Dendritic cell treated with granulocyte-macrophage colony-stimulating factor and Interleukin-4, amounts not matched to agents 40 ng/mL and 50 ng/mL, for 4 days (primary cell): ENCODE measurements around the gene DAB1.

Experiments used
- H3K27ac Mint-ChIP-seq: one replicate; pipeline ENCODE4 v1.8.0; 2022; ENCODE audit warnings: mild to moderate bottlenecking, mixed read lengths
- H3K27me3 Mint-ChIP-seq: one replicate; pipeline ENCODE4 v1.8.0; 2022; ENCODE audit warnings: mild to moderate bottlenecking, mixed read lengths
- H3K36me3 Mint-ChIP-seq: one replicate; pipeline ENCODE4 v1.8.0; 2022; ENCODE audit warnings: low read depth, mixed read lengths
- H3K4me1 Mint-ChIP-seq: one replicate; pipeline ENCODE4 v1.8.0; 2022; ENCODE audit warnings: low read depth, mixed read lengths
- H3K4me3 Mint-ChIP-seq: one replicate; pipeline ENCODE4 v1.8.0; 2022; ENCODE audit warnings: mild to moderate bottlenecking, moderate library complexity, mixed read lengths
- H3K9me3 Mint-ChIP-seq: one replicate; pipeline ENCODE4 v1.8.0; 2022; ENCODE audit warnings: mixed read lengths
- intact Hi-C: fragments of 100-400 bp; cut with micrococcal nuclease; formaldehyde crosslinking; loops from one replicate; pipeline ENCODE4 v1.15.0; 2022

DAB1 gene

DNA sequence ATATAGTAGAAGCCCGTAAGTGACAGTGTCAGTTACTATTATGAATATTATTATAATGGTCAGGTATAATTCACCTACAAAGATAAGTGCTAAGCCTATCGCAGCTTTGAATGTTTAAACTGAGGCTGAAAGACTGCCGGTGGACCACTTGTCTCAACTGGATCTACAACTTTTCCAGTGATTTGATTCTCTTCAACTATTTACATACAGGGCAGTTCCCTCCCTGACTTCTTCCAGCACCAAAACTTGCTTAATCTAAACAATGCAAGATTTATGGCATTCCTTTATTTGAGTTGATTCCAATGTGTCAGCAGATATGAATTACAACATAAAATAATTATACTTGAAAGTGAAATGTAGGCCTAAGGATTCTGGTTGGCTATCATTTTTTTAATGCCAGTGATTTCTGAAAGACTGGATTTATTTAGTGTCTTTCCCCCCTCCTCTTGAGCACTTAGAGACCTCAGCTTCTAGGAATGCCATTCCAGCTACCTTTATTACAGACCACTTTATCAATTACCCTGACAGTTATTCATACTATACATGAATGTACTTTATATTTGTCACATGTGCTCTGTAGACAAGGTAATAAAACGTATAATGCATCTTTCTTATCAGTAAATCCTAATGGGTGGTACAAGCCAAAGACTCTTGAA is 304.8 kb downstream of the DAB1 start:
- Mint-ChIP-seq H3K27me3 (no peaks in the 10 kb centered on the region), H3K4me1 (no peaks in the 10 kb centered on the region), H3K4me3 (no peak overlapping the region), H3K27ac (no peak overlapping the region), H3K36me3 (no peaks in the 10 kb centered on the region), H3K9me3 (no peaks in the 10 kb centered on the region)
- intact Hi-C loops: no loop called here

DNA sequence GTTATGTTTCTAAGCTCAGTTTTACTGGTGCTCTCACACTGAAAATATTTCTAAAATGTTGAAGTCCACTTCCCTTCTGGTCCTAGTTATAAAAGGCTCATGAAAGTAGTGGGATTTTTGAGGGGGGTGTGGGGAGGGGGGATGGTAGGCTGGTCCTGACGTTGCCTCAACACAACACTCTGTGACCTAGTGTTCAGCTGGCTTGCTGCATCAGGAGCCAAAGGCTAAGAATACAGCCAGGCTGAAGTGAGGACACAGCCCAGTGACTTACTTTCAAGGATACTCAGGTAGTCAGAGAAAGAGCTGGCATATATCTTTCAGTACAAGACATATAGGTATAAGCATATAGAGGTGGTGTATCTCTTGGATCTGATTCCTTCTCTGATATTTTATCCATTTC is 306.1 kb downstream of the DAB1 start:
- H3K9me3 Mint-ChIP-seq: no peaks in the 10 kb centered on the region
- intact Hi-C loops: no loop called here
- no peaks in the 10 kb centered on the region for H3K4me1 Mint-ChIP-seq
- no peak overlapping the region for H3K4me3 Mint-ChIP-seq
- H3K36me3 Mint-ChIP-seq: no peaks in the 10 kb centered on the region
- no peaks in the 10 kb centered on the region for H3K27me3 Mint-ChIP-seq
- no peak overlapping the region for H3K27ac Mint-ChIP-seq

DNA sequence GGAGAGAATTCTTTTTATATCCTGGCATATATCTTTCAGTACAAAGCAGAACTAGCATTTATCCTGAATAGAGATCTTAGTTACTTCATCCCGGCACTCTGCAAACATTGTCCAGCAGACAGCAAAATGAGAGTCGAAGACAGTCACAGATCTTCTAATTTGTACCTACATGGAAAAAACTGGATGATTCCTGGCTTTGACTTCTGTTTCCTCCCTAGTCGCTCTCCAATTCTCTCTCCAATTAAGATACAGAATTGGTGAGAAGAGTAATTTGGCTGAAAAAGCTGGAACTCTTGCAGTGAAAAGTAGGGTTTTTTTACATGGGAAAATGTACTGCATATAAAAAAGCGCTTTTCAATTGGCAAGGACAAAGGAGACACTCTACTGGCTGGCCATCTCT is 307.0 kb downstream of the DAB1 start:
- Mint-ChIP-seq H3K9me3 (no peaks in the 10 kb centered on the region), H3K4me3 (no peak overlapping the region), H3K36me3 (no peaks in the 10 kb centered on the region), H3K27ac (no peak overlapping the region), H3K4me1 (no peaks in the 10 kb centered on the region), H3K27me3 (no peaks in the 10 kb centered on the region)
- intact Hi-C loops: no loop called here

DNA sequence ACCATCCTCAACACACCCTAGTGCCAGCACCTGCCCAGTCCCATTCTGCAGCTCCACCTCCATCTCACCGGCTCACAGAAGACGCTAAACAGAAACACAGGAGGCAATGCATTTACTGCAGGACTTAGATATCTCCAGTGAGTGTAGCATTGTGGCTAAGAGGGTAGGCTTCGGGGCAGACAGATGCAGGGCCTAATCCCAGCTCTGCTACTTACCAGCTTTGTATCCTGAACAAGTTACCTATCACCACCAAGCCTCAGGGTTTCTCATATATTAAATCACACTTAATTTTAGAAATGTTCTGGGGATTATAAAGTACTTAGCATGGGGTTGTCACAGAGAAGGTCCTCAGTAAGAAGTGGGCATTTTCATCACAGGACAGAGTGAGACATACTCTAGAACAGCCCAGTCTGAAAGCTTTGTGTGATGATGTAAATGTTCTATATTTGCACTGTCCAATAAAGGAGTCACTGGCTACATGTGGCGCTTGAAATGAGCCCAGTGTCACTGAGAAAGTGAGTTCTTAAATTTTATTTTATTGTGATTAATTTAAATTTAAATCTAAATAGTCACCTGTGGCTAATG is 308.7 kb downstream of the DAB1 start:
- intact Hi-C loops: no loop called here

DNA sequence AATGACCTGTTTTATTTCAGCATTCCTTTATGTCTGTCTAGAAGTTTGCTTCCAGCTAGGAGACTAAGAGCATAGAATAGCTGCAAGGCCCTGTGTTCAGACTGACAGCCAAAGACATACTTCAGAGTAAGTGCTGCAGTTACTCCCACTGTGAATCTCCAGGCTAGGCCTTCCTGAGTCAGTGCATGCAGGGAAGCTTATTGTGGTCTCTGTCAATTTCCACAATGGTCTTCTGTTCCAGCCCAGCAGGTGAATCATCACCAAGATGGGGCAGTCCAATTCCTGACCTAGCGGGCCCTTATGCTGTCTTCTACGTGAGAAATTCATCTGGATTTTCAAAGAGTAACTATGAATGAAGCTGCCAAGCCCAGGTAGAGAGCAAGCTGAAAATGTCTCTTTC is 311.7 kb downstream of the DAB1 start:
- H3K27ac Mint-ChIP-seq: no peak overlapping the region
- H3K4me3 Mint-ChIP-seq: no peak overlapping the region
- no peaks in the 10 kb centered on the region for H3K9me3 Mint-ChIP-seq
- no peaks in the 10 kb centered on the region for H3K36me3 Mint-ChIP-seq
- no peaks in the 10 kb centered on the region for H3K4me1 Mint-ChIP-seq
- intact Hi-C loops: no loop called here
- no peaks in the 10 kb centered on the region for H3K27me3 Mint-ChIP-seq

More for the DNA sequence above, 308.7 kb downstream of the DAB1 start:
- no peaks in the 10 kb centered on the region for H3K9me3 Mint-ChIP-seq
- no peaks in the 10 kb centered on the region for H3K27me3 Mint-ChIP-seq
- no peaks in the 10 kb centered on the region for H3K4me1 Mint-ChIP-seq
- H3K4me3 Mint-ChIP-seq: no peak overlapping the region
- no peak overlapping the region for H3K27ac Mint-ChIP-seq
- no peaks in the 10 kb centered on the region for H3K36me3 Mint-ChIP-seq

DNA sequence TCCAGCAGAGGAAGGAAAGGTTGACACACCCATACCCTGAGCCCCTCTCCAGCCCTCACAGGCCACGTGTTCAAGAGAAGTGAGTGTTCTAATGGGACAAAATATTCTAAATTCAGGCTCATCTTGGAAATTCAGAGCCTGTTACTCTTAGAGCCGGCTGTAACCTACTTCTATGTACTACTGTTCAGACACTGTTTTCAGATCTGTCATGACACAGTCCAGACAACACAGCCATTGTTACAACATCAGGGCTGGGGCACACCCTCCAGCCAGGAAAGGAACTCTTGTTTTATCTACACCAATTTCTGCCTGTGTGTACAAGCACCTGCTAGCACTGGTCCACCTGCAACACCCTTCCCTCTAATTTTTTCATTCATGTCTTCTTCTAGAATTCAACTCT is 312.7 kb downstream of the DAB1 start:
- H3K27me3 Mint-ChIP-seq: no peaks in the 10 kb centered on the region
- intact Hi-C loops: no loop called here
- no peak overlapping the region for H3K27ac Mint-ChIP-seq
- H3K36me3 Mint-ChIP-seq: no peaks in the 10 kb centered on the region
- H3K9me3 Mint-ChIP-seq: no peaks in the 10 kb centered on the region
- H3K4me3 Mint-ChIP-seq: no peak overlapping the region
- H3K4me1 Mint-ChIP-seq: no peaks in the 10 kb centered on the region

DNA sequence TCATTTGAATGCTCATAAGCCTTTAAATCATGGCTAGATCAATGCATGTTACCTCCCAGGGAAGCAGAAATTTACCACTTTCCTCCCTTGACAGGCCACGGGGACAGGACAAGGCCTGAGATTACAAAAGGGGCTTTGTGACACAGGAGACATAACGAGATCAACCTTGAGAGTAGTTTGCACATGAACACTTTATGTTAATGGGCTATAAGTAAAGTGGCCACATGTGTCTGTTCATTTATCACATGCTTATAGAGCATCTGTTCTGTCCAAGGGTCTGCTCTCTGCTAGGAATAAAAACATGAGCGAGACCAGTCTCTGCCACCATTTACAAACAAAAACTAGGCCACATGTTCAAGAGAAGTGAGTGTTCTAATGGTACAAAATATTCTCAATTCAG is 314.0 kb downstream of the DAB1 start:
- H3K36me3 Mint-ChIP-seq: no peaks in the 10 kb centered on the region
- no peak overlapping the region for H3K27ac Mint-ChIP-seq
- no peak overlapping the region for H3K4me3 Mint-ChIP-seq
- H3K4me1 Mint-ChIP-seq: no peaks in the 10 kb centered on the region
- H3K9me3 Mint-ChIP-seq: peaks cover 9% of the 10 kb centered on the region
- intact Hi-C loops: no loop called here
- H3K27me3 Mint-ChIP-seq: no peaks in the 10 kb centered on the region

DNA sequence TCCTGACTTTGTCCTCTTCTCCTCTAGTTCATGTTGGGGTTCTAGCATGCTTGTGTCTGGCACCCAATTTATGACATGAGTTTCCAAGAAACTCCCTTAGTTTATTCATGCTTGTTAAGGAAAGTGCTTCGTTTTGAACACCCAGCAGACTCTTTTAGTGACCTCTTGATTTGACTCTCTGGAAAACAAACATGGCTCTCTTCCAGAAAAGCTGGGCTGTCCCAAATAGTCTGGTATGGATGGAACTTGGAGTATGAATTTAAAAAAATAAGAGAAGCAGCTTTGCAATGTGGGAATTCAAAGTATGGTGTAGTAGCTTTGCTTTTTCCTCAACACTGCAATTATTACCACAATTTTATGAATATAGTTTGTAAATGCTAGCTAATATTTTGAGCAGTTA is 314.6 kb downstream of the DAB1 start:
- Mint-ChIP-seq H3K27ac (no peak overlapping the region), H3K4me1 (no peaks in the 10 kb centered on the region), H3K27me3 (no peaks in the 10 kb centered on the region), H3K4me3 (no peak overlapping the region), H3K9me3 (peaks cover 9% of the 10 kb centered on the region), H3K36me3 (no peaks in the 10 kb centered on the region)
- intact Hi-C loops: no loop called here

DNA sequence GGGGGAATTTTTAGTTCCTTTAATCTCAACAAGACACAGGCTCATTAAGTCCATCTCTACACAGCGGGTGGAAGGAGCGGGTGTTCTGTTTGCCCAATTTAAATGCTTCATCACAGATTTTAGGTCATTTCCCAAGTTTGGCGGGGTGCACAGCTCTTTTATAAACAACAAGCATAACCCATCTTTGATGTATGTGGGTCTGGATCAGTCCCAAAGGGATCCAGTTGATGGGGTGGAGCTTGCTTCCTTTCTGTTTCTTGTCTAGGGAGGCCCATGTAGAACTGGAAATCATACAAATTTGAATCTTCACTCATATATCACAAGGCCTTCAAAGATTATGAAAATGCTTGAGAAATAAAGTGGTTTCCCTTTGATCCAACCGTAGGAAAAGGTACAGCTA is 317.6 kb downstream of the DAB1 start:
- intact Hi-C loops: no loop called here
- Mint-ChIP-seq H3K36me3 (no peaks in the 10 kb centered on the region), H3K9me3 (peaks cover 9% of the 10 kb centered on the region), H3K4me3 (no peak overlapping the region), H3K27me3 (no peaks in the 10 kb centered on the region), H3K4me1 (no peaks in the 10 kb centered on the region), H3K27ac (no peak overlapping the region)

DNA sequence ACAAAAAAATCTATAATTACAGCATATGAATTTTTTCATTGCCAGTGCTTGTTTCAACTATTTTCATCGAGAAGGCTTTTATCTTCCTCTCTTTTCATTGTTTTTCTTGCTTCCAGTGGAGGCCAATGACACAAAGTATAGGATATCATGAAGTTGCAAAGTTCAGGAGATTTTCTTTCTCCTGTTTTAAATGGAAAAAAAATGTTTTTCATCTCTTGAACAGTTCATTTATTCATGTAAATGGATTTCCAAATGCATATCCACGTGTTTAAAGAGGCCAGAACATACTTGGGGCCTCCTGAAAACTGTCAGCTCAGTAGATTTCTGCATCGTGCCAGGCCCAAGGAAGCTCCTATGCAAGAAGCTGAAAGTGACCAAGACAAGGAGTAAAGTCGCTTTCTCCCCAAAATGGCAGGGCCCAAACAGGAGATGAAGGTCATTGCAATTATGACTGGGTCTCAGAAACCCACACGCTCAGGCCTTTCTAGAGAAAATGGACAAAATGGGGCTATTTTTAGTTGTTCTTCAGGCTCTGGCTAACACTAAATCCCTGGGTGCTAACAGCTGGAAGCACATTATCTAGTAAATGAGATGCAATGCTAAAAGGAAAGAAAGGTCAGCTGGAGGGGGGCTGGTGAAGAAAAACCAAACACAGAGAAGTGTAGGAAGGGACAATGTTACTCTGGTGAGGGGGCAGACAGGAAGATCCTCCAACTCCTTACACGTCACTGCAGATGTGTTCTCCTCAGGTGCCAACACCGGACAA is 321.1 kb downstream of the DAB1 start:
- intact Hi-C loops: no loop called here
- no peaks in the 10 kb centered on the region for H3K36me3 Mint-ChIP-seq
- H3K4me1 Mint-ChIP-seq: no peaks in the 10 kb centered on the region
- H3K4me3 Mint-ChIP-seq: no peak overlapping the region
- no peak overlapping the region for H3K27ac Mint-ChIP-seq
- peaks cover 9% of the 10 kb centered on the region for H3K9me3 Mint-ChIP-seq
- no peaks in the 10 kb centered on the region for H3K27me3 Mint-ChIP-seq

DNA sequence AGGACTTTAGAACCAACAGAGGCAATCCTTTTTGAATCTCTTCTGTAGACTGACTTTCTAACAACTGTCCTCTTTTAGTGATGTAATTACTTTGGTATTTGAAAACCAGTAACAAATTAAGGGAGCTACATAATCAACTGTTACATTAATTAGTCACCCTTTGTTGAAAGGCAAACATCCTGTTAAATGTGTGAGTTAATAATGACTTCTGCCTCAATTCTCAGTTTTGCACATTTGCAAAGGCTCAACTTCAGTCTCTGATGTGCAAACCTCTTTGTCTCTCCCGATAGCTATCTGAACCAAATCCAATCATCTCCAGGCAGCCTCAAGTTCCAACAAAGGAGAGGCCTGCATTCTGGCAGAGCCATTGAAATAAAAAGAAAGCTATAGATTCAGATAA is 322.7 kb downstream of the DAB1 start:
- H3K4me1 Mint-ChIP-seq: no peaks in the 10 kb centered on the region
- H3K36me3 Mint-ChIP-seq: no peaks in the 10 kb centered on the region
- no peak overlapping the region for H3K4me3 Mint-ChIP-seq
- H3K27me3 Mint-ChIP-seq: no peaks in the 10 kb centered on the region
- intact Hi-C loops: no loop called here
- no peak overlapping the region for H3K27ac Mint-ChIP-seq
- H3K9me3 Mint-ChIP-seq: peaks cover 9% of the 10 kb centered on the region

DNA sequence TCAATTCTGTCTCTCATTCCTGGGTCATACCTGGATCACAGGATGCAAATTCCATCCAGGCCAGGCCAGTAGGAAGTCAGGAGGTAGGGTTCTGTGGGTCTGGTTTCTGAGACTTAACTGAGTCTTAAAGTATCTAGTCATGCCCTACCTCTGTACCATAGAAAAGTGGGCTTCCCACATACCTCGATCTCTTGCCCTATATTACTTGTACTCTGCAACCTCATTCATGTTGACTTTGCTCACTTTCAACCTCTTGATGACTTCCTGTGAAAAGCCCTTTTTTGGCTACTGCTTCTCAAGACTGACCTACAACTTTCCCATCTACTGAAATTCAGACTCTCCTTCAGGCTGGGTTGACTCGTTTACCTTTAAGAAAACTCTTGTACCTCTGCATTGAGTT is 329.1 kb downstream of the DAB1 start:
- Mint-ChIP-seq H3K9me3 (no peaks in the 10 kb centered on the region), H3K4me3 (no peak overlapping the region), H3K36me3 (no peaks in the 10 kb centered on the region), H3K27ac (no peak overlapping the region), H3K4me1 (no peaks in the 10 kb centered on the region), H3K27me3 (no peaks in the 10 kb centered on the region)
- intact Hi-C loops: no loop called here

DNA sequence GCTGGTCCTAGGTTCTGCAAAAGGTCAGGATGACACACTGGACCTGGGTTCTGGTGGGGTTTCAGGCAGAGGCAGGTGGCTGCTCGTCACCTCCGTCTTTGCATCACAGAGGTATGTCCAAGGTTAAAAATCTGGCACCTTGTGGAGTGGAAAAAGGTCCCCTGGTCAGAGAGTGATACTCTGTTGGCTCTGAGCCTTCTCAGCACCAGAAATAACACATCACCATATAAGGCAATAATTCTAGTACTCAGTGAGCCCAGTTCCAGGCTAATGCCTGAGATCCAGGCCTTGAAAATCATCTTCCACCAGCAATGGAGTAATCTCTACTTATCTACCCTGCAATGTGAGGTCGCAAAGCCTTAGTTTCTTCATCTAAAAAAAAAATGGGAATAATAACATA is 330.7 kb downstream of the DAB1 start:
- no peaks in the 10 kb centered on the region for H3K4me1 Mint-ChIP-seq
- H3K36me3 Mint-ChIP-seq: no peaks in the 10 kb centered on the region
- intact Hi-C loops: no loop called here
- H3K4me3 Mint-ChIP-seq: no peak overlapping the region
- no peaks in the 10 kb centered on the region for H3K27me3 Mint-ChIP-seq
- no peak overlapping the region for H3K27ac Mint-ChIP-seq
- H3K9me3 Mint-ChIP-seq: no peaks in the 10 kb centered on the region

DNA sequence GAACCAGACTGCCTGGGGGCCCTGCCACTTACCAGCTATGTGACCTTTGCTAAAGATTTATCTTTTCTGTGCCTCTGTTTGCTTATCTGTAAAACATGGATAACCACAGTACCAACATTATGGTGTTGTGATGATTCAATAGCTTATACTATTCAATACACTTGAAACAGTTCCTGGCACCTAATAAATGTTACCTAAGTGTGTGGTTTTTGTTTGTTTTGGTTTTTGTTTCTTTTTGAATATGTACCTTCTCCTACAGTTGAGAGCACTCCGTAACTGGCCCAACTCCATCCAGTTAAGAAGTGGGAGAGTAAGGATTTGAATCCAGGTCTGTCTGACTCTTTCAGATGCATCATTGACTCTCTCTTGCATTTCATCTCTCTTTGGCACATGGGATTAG is 332.2 kb downstream of the DAB1 start:
- Mint-ChIP-seq H3K9me3 (no peaks in the 10 kb centered on the region), H3K27ac (no peak overlapping the region), H3K4me1 (no peaks in the 10 kb centered on the region), H3K27me3 (no peaks in the 10 kb centered on the region), H3K36me3 (no peaks in the 10 kb centered on the region), H3K4me3 (no peak overlapping the region)
- intact Hi-C loops: no loop called here

DNA sequence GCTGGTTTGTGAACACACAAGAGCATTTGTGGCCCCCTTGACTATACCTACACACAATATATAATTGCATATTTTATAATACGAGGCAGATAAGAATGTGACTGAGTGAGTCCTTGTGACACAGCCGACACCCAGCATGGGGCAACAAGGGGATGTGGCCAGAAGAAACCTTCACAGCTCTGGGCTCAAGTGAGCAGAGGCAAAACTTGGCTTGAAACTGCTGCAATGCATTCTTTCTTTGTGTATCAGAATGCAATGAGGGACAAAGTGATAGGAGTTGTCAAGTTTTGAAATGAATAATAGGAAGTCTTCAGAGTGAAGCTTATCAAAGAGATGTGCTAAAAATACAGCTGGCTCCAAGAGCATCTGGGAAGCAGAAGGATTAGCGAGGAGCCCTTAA is 334.0 kb downstream of the DAB1 start:
- Mint-ChIP-seq H3K4me3 (no peak overlapping the region), H3K4me1 (no peaks in the 10 kb centered on the region), H3K27ac (no peak overlapping the region), H3K27me3 (no peaks in the 10 kb centered on the region), H3K9me3 (no peaks in the 10 kb centered on the region), H3K36me3 (no peaks in the 10 kb centered on the region)
- intact Hi-C loops: no loop called here
